H1 (cell line): ENCODE data around the gene EVI2B. TPM values are rescaled to one million over a fixed set of nuclear protein-coding genes. Genes with fewer than 3 reads are reported as not detected.

Experiments
- CTCF ChIA-PET: fragments of 300-600 bp; sonication (Branson Sonifier 250); formaldehyde crosslinking; loops from one replicate; lab custom pipeline; 2021; ENCODE audit not compliant: partially characterized antibody; lab: Charles Lee
- POLR2A ChIA-PET: fragments of 300-600 bp; sonication (Branson Sonifier 250); formaldehyde crosslinking; loops from one replicate; lab custom pipeline; 2021; ENCODE audit warnings: inconsistent platforms; ENCODE audit not compliant: partially characterized antibody; lab: Charles Lee
- DNase-seq, 2 experiments: peaks; one replicate each; pipeline versions ENCODE4 v3.0.0 to v3.0.0-alpha.2; 2010 to 2022; ENCODE audit warnings: low spot score in 2 of 2, low read depth in 1 of 2, mixed read lengths in 1 of 2
- FAIRE-seq: peaks from 2 replicates; lab custom pipeline; 2011; peaks lifted over from hg19 to GRCh38; lab: Jason Lieb, UNC
- H2AFZ ChIP-seq: 2 replicates; pipeline ENCODE4 v1.8.1; 2012; ENCODE audit warnings: low read length, inconsistent platforms
- H2AK5ac ChIP-seq: 2 replicates; pipeline ENCODE4 v1.6.1; 2013; ENCODE audit warnings: low read depth, low read length
- H2BK120ac ChIP-seq: replicated peaks from 2 replicates; pipeline ENCODE3; 2013; ENCODE audit warnings: low read depth, low read length, inconsistent platforms
- H2BK12ac ChIP-seq: 2 replicates; pipeline ENCODE4 v1.6.1; 2013; ENCODE audit warnings: low read depth, low read length
- H2BK15ac ChIP-seq: 2 replicates; pipeline ENCODE4 v1.6.1; 2013; ENCODE audit warnings: low read length
- H2BK20ac ChIP-seq: 2 replicates; pipeline ENCODE4 v1.6.1; 2013; ENCODE audit warnings: low read length
- H2BK5ac ChIP-seq: 2 replicates; pipeline ENCODE4 v1.6.1; 2013; ENCODE audit warnings: low read depth, low read length
- H3K14ac ChIP-seq: 2 replicates; pipeline ENCODE4 v1.6.1; 2013; ENCODE audit warnings: inconsistent platforms; ENCODE audit not compliant: insufficient read length
- H3K18ac ChIP-seq: 2 replicates; pipeline ENCODE4 v1.6.1; 2013; ENCODE audit warnings: low read length; ENCODE audit errors: extremely low read depth
- H3K23ac ChIP-seq: 2 replicates; pipeline ENCODE4 v1.6.1; 2013; ENCODE audit warnings: inconsistent platforms; ENCODE audit not compliant: insufficient read length
- H3K23me2 ChIP-seq: 2 replicates; pipeline ENCODE4 v1.6.1; 2013; ENCODE audit warnings: low read depth, low read length
- H3K27ac ChIP-seq: 2 replicates; pipeline ENCODE4 v1.6.1; 2011; ENCODE audit warnings: low read depth, low read length, inconsistent platforms
- H3K27me3 ChIP-seq, 4 experiments: replicated peaks in 1 of 4; 1 replicate in 1 of 4; 2 replicates in 3 of 4; pipeline versions ENCODE4 v1.6.1 to v1.8.1; 2011 to 2013; ENCODE audit warnings: low read length in 3 of 4, mild to moderate bottlenecking in 3 of 4, inconsistent platforms in 2 of 4, mixed read lengths in 2 of 4, moderate library complexity in 1 of 4; ENCODE audit not compliant: control insufficient read depth in 3 of 4, insufficient read depth in 3 of 4; ENCODE audit errors: extremely low read depth in 1 of 4
- H3K36me3 ChIP-seq, 4 experiments: 2 replicates each; pipeline versions ENCODE4 v1.6.1 to v1.8.1; 2011 to 2013; ENCODE audit warnings: mild to moderate bottlenecking in 4 of 4, low read length in 3 of 4, moderate library complexity in 2 of 4, control low read depth in 1 of 4, inconsistent platforms in 1 of 4; ENCODE audit not compliant: insufficient read depth in 4 of 4, control insufficient read depth in 2 of 4
- H3K4ac ChIP-seq: replicated peaks from 2 replicates; pipeline ENCODE3; 2013; ENCODE audit warnings: low read length, low read depth, mixed read lengths, inconsistent platforms; ENCODE audit not compliant: insufficient read length
- H3K4me1 ChIP-seq, 4 experiments: replicated peaks in 1 of 4; 1 replicate in 1 of 4; 2 replicates in 3 of 4; pipeline versions ENCODE4 v1.6.1 to v1.8.1; 2011 to 2013; ENCODE audit warnings: low read length in 3 of 4, inconsistent platforms in 2 of 4, mixed read lengths in 1 of 4; ENCODE audit not compliant: insufficient read depth in 4 of 4, control insufficient read depth in 3 of 4
- H3K4me2 ChIP-seq, 2 experiments: 2 replicates each; pipeline versions ENCODE4 v1.6.1 to v1.8.1; 2011 to 2013; ENCODE audit warnings: low read depth in 2 of 2, low read length in 2 of 2, control low read depth in 1 of 2, inconsistent platforms in 1 of 2, mild to moderate bottlenecking in 1 of 2; ENCODE audit not compliant: insufficient read depth in 1 of 2
- H3K4me3 ChIP-seq, 4 experiments: fragments of 200-600, 300-600 bp in 1 of 4; sonication (generic), shearing (Covaris generic), sonication (Bioruptor Twin) in 1 of 4; 2 replicates each; pipeline versions ENCODE4 v1.5.1 to v1.8.1; 2011 to 2016; ENCODE audit warnings: low read length in 4 of 4, low read depth in 3 of 4, control low read depth in 2 of 4, inconsistent platforms in 2 of 4, mild to moderate bottlenecking in 2 of 4, mixed read lengths in 1 of 4, moderate library complexity in 1 of 4; ENCODE audit not compliant: insufficient read depth in 2 of 4; ENCODE audit errors: extremely low read depth in 1 of 4
- H3K56ac ChIP-seq: replicated peaks from 2 replicates; pipeline ENCODE3; 2013; ENCODE audit warnings: low read depth, mild to moderate bottlenecking, mixed read lengths, low read length, inconsistent platforms; ENCODE audit not compliant: insufficient read length
- H3K79me1 ChIP-seq: 2 replicates; pipeline ENCODE4 v1.6.1; 2013; ENCODE audit warnings: low read depth, low read length, control low read depth
- H3K79me2 ChIP-seq, 2 experiments: 2 replicates each; pipeline versions ENCODE4 v1.6.1 to v1.8.1; 2012 to 2013; ENCODE audit warnings: low read length in 2 of 2, mild to moderate bottlenecking in 2 of 2, inconsistent platforms in 1 of 2; ENCODE audit not compliant: insufficient read depth in 2 of 2, control insufficient read depth in 1 of 2
- H3K9ac ChIP-seq, 4 experiments: replicated peaks in 1 of 4; 1 replicate in 1 of 4; 2 replicates in 3 of 4; pipeline versions ENCODE4 v1.6.1 to v1.8.1; 2011 to 2013; ENCODE audit warnings: low read depth in 3 of 4, low read length in 3 of 4, control low read depth in 2 of 4, mild to moderate bottlenecking in 2 of 4, moderate library complexity in 2 of 4, inconsistent platforms in 1 of 4; ENCODE audit errors: extremely low read depth in 1 of 4
- H3K9me3 ChIP-seq, 2 experiments: 2 replicates each; pipeline versions ENCODE4 v1.6.1 to v1.8.1; 2012 to 2013; ENCODE audit warnings: mild to moderate bottlenecking in 2 of 2, moderate library complexity in 2 of 2, control low read depth in 1 of 2, inconsistent platforms in 1 of 2, low read depth in 1 of 2, low read length in 1 of 2, mixed read lengths in 1 of 2; ENCODE audit not compliant: insufficient read depth in 2 of 2
- H4K20me1 ChIP-seq, 2 experiments: replicated peaks in 1 of 2; 2 replicates each; pipeline versions ENCODE3 to v1.8.1; 2011 to 2013; ENCODE audit warnings: inconsistent platforms in 2 of 2, low read length in 2 of 2, mild to moderate bottlenecking in 1 of 2; ENCODE audit not compliant: insufficient read depth in 2 of 2, control insufficient read depth in 1 of 2
- H4K5ac ChIP-seq: 2 replicates; pipeline ENCODE4 v1.6.1; 2013; ENCODE audit warnings: low read length, low read depth, mixed read lengths, inconsistent platforms; ENCODE audit not compliant: insufficient read length
- H4K8ac ChIP-seq: 2 replicates; pipeline ENCODE4 v1.8.0; 2013; ENCODE audit warnings: mild to moderate bottlenecking, moderate library complexity, low read length, inconsistent platforms; ENCODE audit not compliant: insufficient read depth; ENCODE audit errors: extremely low read depth
- H4K91ac ChIP-seq: replicated peaks from 2 replicates; pipeline ENCODE3; 2013; ENCODE audit warnings: low read length, mixed read lengths, inconsistent platforms; ENCODE audit not compliant: insufficient read length
- CBX5 ChIP-seq: fragments of 300-800, 300-1000 bp; sonication (generic); IDR thresholded peaks from 2 replicates; pipeline ENCODE4 v1.7.1; 2016; ENCODE audit warnings: antibody characterized with exemption, low read length, low read depth
- EGR1 ChIP-seq: IDR thresholded peaks from 2 replicates; pipeline ENCODE4 v1.6.1; 2011; ENCODE audit warnings: low read depth, low read length, borderline replicate concordance
- EP300 ChIP-seq, 2 experiments: IDR thresholded peaks; 1 replicate in 1 of 2; 2 replicates in 1 of 2; pipeline ENCODE4 v1.6.1; 2011 to 2012; ENCODE audit warnings: low read depth in 2 of 2, low read length in 2 of 2, mild to moderate bottlenecking in 2 of 2, borderline replicate concordance in 1 of 2, inconsistent platforms in 1 of 2, moderate library complexity in 1 of 2
- JUND ChIP-seq: IDR thresholded peaks from 2 replicates; pipeline ENCODE4 v1.6.1; 2011; ENCODE audit warnings: mild to moderate bottlenecking, improper control_type of control experiment, low read length
- KDM1A ChIP-seq: fragments of 200-600, 300-600 bp; sonication (generic); IDR thresholded peaks from 2 replicates; pipeline ENCODE4 v1.7.1; 2016; ENCODE audit warnings: mild to moderate bottlenecking, low read length, borderline replicate concordance
- POLR2A ChIP-seq, 2 experiments: IDR thresholded peaks; 1 replicate in 1 of 2; 2 replicates in 1 of 2; pipeline ENCODE4 v1.6.1; 2011; ENCODE audit warnings: low read depth in 2 of 2, low read length in 2 of 2, mild to moderate bottlenecking in 2 of 2; ENCODE audit errors: control extremely low read depth in 1 of 2
- RFX5 ChIP-seq: IDR thresholded peaks from 2 replicates; pipeline ENCODE4 v1.6.1; 2011; ENCODE audit warnings: low read depth, low read length, improper control_type of control experiment, borderline replicate concordance
- SAP30 ChIP-seq: fragments of 300-600 bp; sonication (generic); IDR thresholded peaks from 2 replicates; pipeline ENCODE4 v1.7.1; 2012; ENCODE audit warnings: low read length, moderate library complexity, mild to moderate bottlenecking, inconsistent platforms; ENCODE audit not compliant: insufficient read depth, insufficient replicate concordance
- WGBS, 2 experiments: shearing (Covaris generic) in 1 of 2; methylation state at CpG; one replicate each; pipeline versions ENCODE4 v1.1.6 to v1.1.7; 2013 to 2015; ENCODE audit warnings: low lambda C conversion rate in 2 of 2, mixed read lengths in 2 of 2, inconsistent platforms in 1 of 2, low coverage in 1 of 2, missing lambda C conversion rate in 1 of 2; ENCODE audit not compliant: insufficient replicate concordance in 2 of 2, insufficient coverage in 1 of 2, insufficient read length in 1 of 2; ENCODE audit errors: extremely low coverage in 1 of 2, missing lambda C conversion rate in 1 of 2; 5-methylcytosine and 5-hydroxymethylcytosine counted together
- polyA plus RNA-seq, 7 experiments: library from polyadenylated mRNA; depleted of rRNA in 3 of 7; stranded (reverse) in 5 of 7; unstranded in 2 of 7; fragments of >200 nt in 5 of 7; fragments of 200-250 nt in 2 of 7; gene quantifications; 1 replicate in 5 of 7; 2 replicates in 1 of 7; 4 replicates in 1 of 7; pipeline versions ENCODE4 v1.2.1 to v1.2.3, GENCODE V29; 2011 to 2013; ENCODE audit warnings: missing spikeins in 2 of 7, mixed read lengths in 2 of 7
- total RNA-seq: library from RNA; stranded (reverse); fragmentation: NEBNext Ultra II Directional; extraction: Animal tissue kit (Norgen Biotek cat#: 25700); gene quantifications from 2 replicates; pipeline ENCODE4 v1.2.1, GENCODE V29; 2021
- TF ChIP-seq, protein P1 (sequence below): IDR thresholded peaks from 2 replicates; pipeline ENCODE4 v1.6.1; 2011; ENCODE audit warnings: low read length, improper control_type of control experiment
- TF ChIP-seq, protein P2 (sequence below): IDR thresholded peaks from 2 replicates; pipeline ENCODE4 v1.6.1; 2012; ENCODE audit warnings: inconsistent platforms

EVI2B gene
- total and polyA plus RNA-seq, 2 of the 8 experiments (the other 6 are each of a cell fraction or from before 2014, with no cell fraction given), result not detected

DNA sequence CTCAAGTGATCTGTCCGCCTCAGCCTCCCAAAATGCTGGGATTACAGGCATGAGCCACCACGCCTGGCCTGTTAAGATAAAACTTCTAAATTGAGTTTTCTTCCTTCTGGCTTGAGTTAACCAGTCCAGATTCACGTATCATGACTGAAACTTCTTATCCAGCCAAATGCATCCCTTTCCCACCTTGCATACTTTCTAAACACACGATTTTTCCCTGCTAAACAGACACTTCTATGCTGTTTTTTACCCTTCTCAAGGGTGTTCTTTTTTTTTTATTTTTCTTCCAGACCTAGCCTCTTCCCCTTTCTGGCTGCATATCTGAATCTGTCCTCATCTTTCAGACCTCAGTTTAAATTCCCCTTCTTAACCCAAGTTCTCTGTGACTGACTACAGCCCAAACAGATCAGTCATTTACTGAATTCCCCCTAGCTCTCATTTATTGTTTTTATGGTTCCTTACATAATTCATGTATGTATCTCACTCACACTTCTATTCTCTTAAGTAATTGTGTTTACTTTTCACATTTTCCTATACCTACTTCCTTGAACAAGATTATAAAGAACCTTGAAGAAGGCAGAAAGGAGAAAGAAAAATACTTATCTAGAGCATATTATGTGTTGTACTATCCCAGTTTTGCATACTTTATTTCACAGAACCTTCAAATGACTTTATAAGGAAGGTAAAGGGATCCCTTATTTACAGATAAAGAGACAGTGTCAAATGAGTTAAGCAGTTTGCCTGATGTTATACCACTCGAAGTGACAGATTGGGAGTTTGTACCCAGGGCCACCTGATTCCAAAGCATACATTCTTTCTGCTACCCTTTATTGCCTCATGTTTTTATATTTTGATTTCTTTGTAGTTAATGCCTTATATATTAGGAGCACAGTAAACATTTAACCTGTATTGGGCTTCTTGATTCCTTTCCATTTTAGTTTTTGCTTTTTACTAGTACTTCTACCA, 5.2 kb downstream of the EVI2B start:
- WGBS, 2 experiments, result 82% methylated on average over 5 of the region's 5 CpGs; no CpG with 5 or more reads in 1 of the 2 experiments
- Histone ChIP-seq H2BK12ac (no peak overlapping the region), H3K4me3 (no peak overlapping the region), H3K18ac (no peak overlapping the region), H3K56ac (no peak overlapping the region), H3K4ac (no peak overlapping the region), H2BK5ac (no peak overlapping the region), H4K5ac (no peak overlapping the region), H3K9ac (no peak overlapping the region), H3K27me3 (no peaks in the 10 kb centered on the region), H3K14ac (no peak overlapping the region), H3K36me3 (no peaks in the 10 kb centered on the region), H4K20me1 (no peaks in the 10 kb centered on the region), H3K4me1 (no peaks in the 10 kb centered on the region), H2BK20ac (no peak overlapping the region), H3K4me2 (no peak overlapping the region), H4K8ac (no peak overlapping the region), H3K79me2 (no peaks in the 10 kb centered on the region), H4K91ac (no peak overlapping the region), H3K9me3 (no peaks in the 10 kb centered on the region), H3K27ac (no peak overlapping the region), H2BK15ac (no peak overlapping the region), H3K79me1 (no peaks in the 10 kb centered on the region), H2BK120ac (no peak overlapping the region), H3K23me2 (peaks cover 1% of the 10 kb centered on the region; the same call in 1 of the 2 replicates), H2AK5ac (no peak overlapping the region), H3K23ac (no peak overlapping the region), H2AFZ (no peak overlapping the region)
- no peak for DNase-seq
- FAIRE-seq, result no peak
- CTCF ChIA-PET, result no interaction called here
- POLR2A ChIA-PET, result no interaction called here
- no peak for TF ChIP-seq JUND
- TF ChIP-seq KDM1A, result no peak
- TF ChIP-seq EGR1, result no peak
- TF ChIP-seq, protein P1, sequence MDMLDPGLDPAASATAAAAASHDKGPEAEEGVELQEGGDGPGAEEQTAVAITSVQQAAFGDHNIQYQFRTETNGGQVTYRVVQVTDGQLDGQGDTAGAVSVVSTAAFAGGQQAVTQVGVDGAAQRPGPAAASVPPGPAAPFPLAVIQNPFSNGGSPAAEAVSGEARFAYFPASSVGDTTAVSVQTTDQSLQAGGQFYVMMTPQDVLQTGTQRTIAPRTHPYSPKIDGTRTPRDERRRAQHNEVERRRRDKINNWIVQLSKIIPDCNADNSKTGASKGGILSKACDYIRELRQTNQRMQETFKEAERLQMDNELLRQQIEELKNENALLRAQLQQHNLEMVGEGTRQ, result no peak
- TF ChIP-seq EP300 (IDR thresholded peaks at IDR 0.05; ENCODE audit: borderline replicate concordance in 1 of 2, low read depth in 2 of 2, low read length in 2 of 2), result no peak
- TF ChIP-seq CBX5, result no peak
- TF ChIP-seq RFX5, result no peak
- no peak for TF ChIP-seq POLR2A (IDR thresholded peaks at IDR 0.05; ENCODE audit: control extremely low read depth in 1 of 2, low read depth in 2 of 2, low read length in 2 of 2)
- TF ChIP-seq, protein P2, sequence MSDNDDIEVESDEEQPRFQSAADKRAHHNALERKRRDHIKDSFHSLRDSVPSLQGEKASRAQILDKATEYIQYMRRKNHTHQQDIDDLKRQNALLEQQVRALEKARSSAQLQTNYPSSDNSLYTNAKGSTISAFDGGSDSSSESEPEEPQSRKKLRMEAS, result no peak
- TF ChIP-seq SAP30, result no peak
